Neural progenitor cell (in vitro differentiated cells): ENCODE results near the gene KRT13.

ENCODE experiments used
- CTCF ChIP-seq: fragments of 200-600 bp; sonication (generic); IDR thresholded peaks from 2 replicates; pipeline ENCODE4 v1.5.1; 2017; ENCODE audit warnings: antibody characterized with exemption, mild to moderate bottlenecking
- EZH2 ChIP-seq: fragments of 200-600 bp; sonication (generic); IDR thresholded peaks from 2 replicates; pipeline ENCODE4 v1.6.1; 2017; ENCODE audit warnings: antibody characterized with exemption, mild to moderate bottlenecking, moderate library complexity
- EZH2phosphoT487 ChIP-seq: fragments of 200-600 bp; sonication (generic); IDR thresholded peaks from 2 replicates; pipeline ENCODE4 v1.6.1; 2017; ENCODE audit warnings: antibody characterized with exemption

DNA sequence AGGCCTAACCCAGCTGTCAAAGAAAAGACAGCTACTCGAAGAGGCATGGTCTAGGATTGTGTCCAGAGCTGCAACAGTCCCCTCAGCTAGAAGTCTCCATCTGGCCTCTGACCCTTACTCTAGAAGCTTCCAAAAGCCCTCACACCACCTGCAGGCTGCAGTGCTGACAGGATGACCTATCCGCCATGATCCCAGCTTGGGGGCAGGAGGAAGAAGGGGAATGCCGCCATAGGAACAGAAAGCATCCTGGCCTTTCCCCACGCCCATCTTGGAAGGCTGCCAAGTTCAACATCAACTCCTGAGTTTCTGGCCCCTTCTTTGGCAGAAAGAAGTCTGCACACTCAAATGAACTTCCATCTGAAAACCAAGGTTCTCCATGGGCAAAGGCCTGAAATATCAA, 12.6 kb downstream of the KRT13 start:
- TF ChIP-seq EZH2 (no peak), CTCF (no peak), EZH2phosphoT487 (no peak)
